IMR-90 (cell line): ENCODE results near the gene SOX11. TPM values are rescaled to one million over a fixed set of nuclear protein-coding genes. Genes with fewer than 3 reads are reported as not detected.

Experiments
- ATAC-seq: fragments of 200-7000 bp; cut with Tn5 transposase; 2 replicates; pipeline ENCODE4 v1.9.1; 2020; ENCODE audit warnings: low read depth, mild to moderate bottlenecking, moderate library complexity
- BruUV-seq: library from RNA; stranded (reverse); fragments of 400-500 nt; replicated peaks from 2 replicates; lab custom pipeline; 2021; lab: Mats Ljungman, UMichigan
- CTCF ChIA-PET: fragments of 300-600 bp; formaldehyde crosslinking; extraction: SDS; loops from one replicate; lab custom pipeline; 2021; ENCODE audit warnings: antibody characterized with exemption; lab: Yijun Ruan, JAX
- POLR2A ChIA-PET: fragments of 300-600 bp; sonication (Branson Sonifier 250); formaldehyde crosslinking; loops from one replicate; lab custom pipeline; 2022; ENCODE audit warnings: antibody characterized with exemption; ENCODE audit not compliant: unreplicated experiment; lab: Charles Lee
- DNase-seq: peaks from one replicate; pipeline ENCODE4 v3.0.0; 2013
- H2AFZ ChIP-seq: replicated peaks from 2 replicates; pipeline ENCODE3; 2013; ENCODE audit warnings: low read length, mild to moderate bottlenecking; ENCODE audit not compliant: poor library complexity
- H2AK5ac ChIP-seq: 2 replicates; pipeline ENCODE4 v1.6.1; 2013; ENCODE audit warnings: low read depth, low read length, inconsistent platforms
- H2AK9ac ChIP-seq: replicated peaks from 2 replicates; pipeline ENCODE3; 2013; ENCODE audit warnings: mild to moderate bottlenecking, low read depth, low read length, moderate library complexity; ENCODE audit not compliant: poor library complexity
- H2BK120ac ChIP-seq: 2 replicates; pipeline ENCODE4 v1.6.1; 2013; ENCODE audit warnings: low read depth, low read length, inconsistent platforms
- H2BK15ac ChIP-seq: 3 replicates; pipeline ENCODE4 v1.6.1; 2013; ENCODE audit warnings: low read depth, low read length, inconsistent platforms
- H2BK20ac ChIP-seq: 2 replicates; pipeline ENCODE4 v1.6.1; 2013; ENCODE audit warnings: low read depth, mild to moderate bottlenecking, inconsistent platforms, low read length, moderate library complexity
- H2BK5ac ChIP-seq: 2 replicates; pipeline ENCODE4 v1.6.1; 2013; ENCODE audit warnings: mild to moderate bottlenecking, low read depth, low read length, inconsistent platforms; ENCODE audit not compliant: poor library complexity, severe bottlenecking
- H3K14ac ChIP-seq: replicated peaks from 2 replicates; pipeline ENCODE4 v1.6.1; 2013; ENCODE audit warnings: low read depth, low read length, inconsistent platforms
- H3K18ac ChIP-seq: 2 replicates; pipeline ENCODE4 v1.6.1; 2013; ENCODE audit warnings: low read depth, low read length, control low read depth
- H3K23ac ChIP-seq: 2 replicates; pipeline ENCODE4 v1.6.1; 2013; ENCODE audit warnings: low read depth, low read length, inconsistent platforms
- H3K27ac ChIP-seq: 2 replicates; pipeline ENCODE4 v1.5.1; 2013; ENCODE audit warnings: mild to moderate bottlenecking, control low read depth, low read length; ENCODE audit not compliant: insufficient read depth
- H3K27me3 ChIP-seq: 2 replicates; pipeline ENCODE4 v1.6.1; 2013; ENCODE audit warnings: low read length; ENCODE audit not compliant: control insufficient read depth, insufficient read depth
- H3K36me3 ChIP-seq: 2 replicates; pipeline ENCODE4 v1.6.1; 2013; ENCODE audit warnings: low read length, mixed read lengths; ENCODE audit not compliant: control insufficient read depth, insufficient read depth
- H3K4ac ChIP-seq: 2 replicates; pipeline ENCODE4 v1.6.1; 2013; ENCODE audit warnings: low read depth, low read length, inconsistent platforms
- H3K4me1 ChIP-seq: 2 replicates; pipeline ENCODE4 v1.6.1; 2013; ENCODE audit warnings: low read length, mixed read lengths; ENCODE audit not compliant: control insufficient read depth, insufficient read depth
- H3K4me2 ChIP-seq: 2 replicates; pipeline ENCODE4 v1.6.1; 2013; ENCODE audit warnings: low read depth, mild to moderate bottlenecking, control low read depth, low read length, moderate library complexity
- H3K4me3 ChIP-seq: 2 replicates; pipeline ENCODE4 v1.5.1; 2013; ENCODE audit warnings: low read depth, mild to moderate bottlenecking, control low read depth, low read length, moderate library complexity; ENCODE audit not compliant: insufficient read depth
- H3K56ac ChIP-seq: 2 replicates; pipeline ENCODE4 v1.6.1; 2013; ENCODE audit warnings: low read length, inconsistent platforms; ENCODE audit not compliant: insufficient read depth; ENCODE audit errors: extremely low read depth
- H3K79me1 ChIP-seq, 2 experiments: 2 replicates each; pipeline ENCODE4 v1.6.1; 2013; ENCODE audit warnings: low read length in 2 of 2, inconsistent platforms in 1 of 2, low read depth in 1 of 2
- H3K9ac ChIP-seq: 2 replicates; pipeline ENCODE4 v1.6.1; 2013; ENCODE audit warnings: low read depth, low read length, control low read depth
- H3K9me1 ChIP-seq: 2 replicates; pipeline ENCODE4 v1.6.1; 2013; ENCODE audit warnings: low read length, inconsistent platforms; ENCODE audit not compliant: insufficient read depth
- H3K9me3 ChIP-seq: 2 replicates; pipeline ENCODE4 v1.6.1; 2013; ENCODE audit warnings: low read length; ENCODE audit not compliant: control insufficient read depth, insufficient read depth
- H4K20me1 ChIP-seq: 2 replicates; pipeline ENCODE4 v1.6.1; 2013; ENCODE audit warnings: low read length, inconsistent platforms; ENCODE audit not compliant: insufficient read depth
- H4K5ac ChIP-seq: 2 replicates; pipeline ENCODE4 v1.6.1; 2013; ENCODE audit warnings: mild to moderate bottlenecking, low read depth, low read length, control low read depth
- H4K8ac ChIP-seq, 2 experiments: 2 replicates each; pipeline ENCODE4 v1.6.1; 2013; ENCODE audit warnings: low read depth in 2 of 2, low read length in 2 of 2, control low read depth in 1 of 2, inconsistent platforms in 1 of 2
- H4K91ac ChIP-seq: 2 replicates; pipeline ENCODE4 v1.6.1; 2013; ENCODE audit warnings: low read depth, low read length, inconsistent platforms; ENCODE audit not compliant: insufficient read depth
- BHLHE40 ChIP-seq: fragments of 150-350 bp; IDR thresholded peaks from 2 replicates; pipeline ENCODE4 v1.6.1; 2016; ENCODE audit warnings: mild to moderate bottlenecking, low read depth, low read length
- CEBPB ChIP-seq: IDR thresholded peaks from 2 replicates; pipeline ENCODE4 v1.6.1; 2012; ENCODE audit warnings: low read depth, low read length, improper control_type of control experiment
- CHD1 ChIP-seq: IDR thresholded peaks from 2 replicates; pipeline ENCODE4 v1.6.1; 2012; ENCODE audit warnings: low read depth, low read length, improper control_type of control experiment
- MAFK ChIP-seq: IDR thresholded peaks from 2 replicates; pipeline ENCODE4 v1.6.1; 2012; ENCODE audit warnings: low read depth, low read length, improper control_type of control experiment
- MAZ ChIP-seq: IDR thresholded peaks from 2 replicates; pipeline ENCODE4 v1.6.1; 2012; ENCODE audit warnings: low read depth, mild to moderate bottlenecking, low read length, improper control_type of control experiment, moderate library complexity, borderline replicate concordance
- MXI1 ChIP-seq: IDR thresholded peaks from 2 replicates; pipeline ENCODE4 v1.6.1; 2012; ENCODE audit warnings: low read depth, mild to moderate bottlenecking, low read length, moderate library complexity, borderline replicate concordance
- NFE2L2 ChIP-seq: fragments of 150-350 bp; IDR thresholded peaks from 2 replicates; pipeline ENCODE4 v1.6.1; 2016; ENCODE audit warnings: low read depth, mild to moderate bottlenecking, low read length
- RCOR1 ChIP-seq: IDR thresholded peaks from 2 replicates; pipeline ENCODE4 v1.6.1; 2012; ENCODE audit warnings: mild to moderate bottlenecking, low read length, improper control_type of control experiment; ENCODE audit not compliant: insufficient replicate concordance
- RFX5 ChIP-seq: IDR thresholded peaks from 2 replicates; pipeline ENCODE4 v1.8.0; 2012; ENCODE audit warnings: low read depth, mild to moderate bottlenecking, low read length, moderate library complexity
- SMC3 ChIP-seq: fragments of 150-350 bp; IDR thresholded peaks from 2 replicates; pipeline ENCODE4 v1.6.1; 2016; ENCODE audit warnings: low read depth, mild to moderate bottlenecking, antibody characterized with exemption, low read length, moderate library complexity
- WGBS, 2 experiments: methylation state at CpG; one replicate each; pipeline versions ENCODE4 v1.1.5 to v1.1.7; 2013; ENCODE audit warnings: missing lambda C conversion rate in 2 of 2; ENCODE audit not compliant: insufficient read length in 1 of 2; ENCODE audit errors: extremely low coverage in 2 of 2; 5-methylcytosine and 5-hydroxymethylcytosine counted together
- dilution Hi-C: fragments of 300-500 bp; cut with HindIII; formaldehyde crosslinking; loops from one replicate; pipeline ENCODE4 v1.14.3; 2018; ENCODE audit warnings: low sequenced_read_pairs; ENCODE audit not compliant: unreplicated experiment
- in situ Hi-C: fragments of 300-500 bp; cut with MboI; formaldehyde crosslinking; loops from 3 replicates; pipeline ENCODE4 v1.14.3; 2019; ENCODE audit warnings: low sequenced_read_pairs, inconsistent platforms, mixed read lengths
- intact Hi-C: fragments of 100-400 bp; cut with micrococcal nuclease; formaldehyde crosslinking; loops from 2 replicates; pipeline ENCODE4 v1.10.0; 2022
- polyA plus RNA-seq, 3 experiments: library from polyadenylated mRNA; depleted of rRNA; stranded (reverse); fragments of >200 nt; gene quantifications; 2 replicates each; pipeline ENCODE4 v1.2.3, GENCODE V29; 2012; ENCODE audit warnings: low replicate concordance in 1 of 3
- total RNA-seq: library from RNA; depleted of rRNA; stranded (reverse); fragments of >200 nt; gene quantifications from 2 replicates; pipeline ENCODE4 v1.2.3, GENCODE V29; 2012
- TF ChIP-seq, protein P1 (sequence below): conservative IDR thresholded peaks from 2 replicates; pipeline ENCODE4 v1.5.1; 2012; ENCODE audit warnings: mild to moderate bottlenecking, low read depth, low read length, improper control_type of control experiment
- TF ChIP-seq, protein P2 (sequence below): fragments of 150-350 bp; IDR thresholded peaks from 2 replicates; pipeline ENCODE4 v1.6.1; 2017; ENCODE audit warnings: mild to moderate bottlenecking, antibody characterized with exemption, low read length, low read depth
- TF ChIP-seq, protein P3 (sequence below): fragments of 150-350 bp; IDR thresholded peaks from 2 replicates; pipeline ENCODE4 v1.6.1; 2016; ENCODE audit warnings: low read depth, mild to moderate bottlenecking, low read length, moderate library complexity, borderline replicate concordance

The SOX11 gene
- total and polyA plus RNA-seq, 2 of the 4 experiments (the other 2 are of a cell fraction), result 1.9 to 2.2 TPM

DNA sequence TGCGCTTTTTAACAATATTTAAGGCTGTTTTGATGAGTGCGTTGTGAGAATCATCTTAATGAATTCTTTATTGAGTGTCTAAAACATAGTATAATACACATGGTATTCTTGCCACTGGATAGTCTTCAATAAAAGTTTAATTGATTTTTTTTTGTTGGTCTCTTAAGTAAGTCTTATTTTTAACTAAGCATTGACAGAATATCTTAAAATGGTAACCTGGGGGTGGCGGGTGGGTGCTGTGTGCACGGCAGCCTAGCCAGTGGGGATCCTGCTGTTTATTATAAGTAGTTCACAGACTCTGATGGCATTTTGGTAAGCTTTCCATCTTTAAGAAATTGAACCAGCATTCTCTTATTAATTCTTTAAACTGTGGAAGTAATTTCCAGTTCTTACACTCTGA lies 6.0 kb downstream of the SOX11 start (continued):
- no peak for TF ChIP-seq BHLHE40

DNA sequence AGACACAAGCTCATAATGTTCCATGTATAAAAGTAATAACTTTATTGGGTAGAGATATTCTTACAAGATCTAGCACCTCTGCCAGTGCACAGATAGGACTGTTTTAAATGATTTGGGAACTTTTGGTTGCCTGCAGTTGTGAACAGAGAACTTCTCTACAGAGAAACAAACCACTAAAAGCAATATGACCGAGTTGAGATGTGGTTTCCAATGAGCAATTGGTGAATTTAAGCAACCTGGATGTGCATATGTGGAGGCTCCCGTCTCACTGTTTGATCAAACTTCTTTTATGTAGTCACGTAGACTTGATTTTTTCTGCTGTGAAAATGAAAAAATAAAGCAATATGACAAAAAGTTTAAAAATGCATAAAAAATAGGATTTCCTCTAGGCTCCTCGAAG lies 7.8 kb downstream of the SOX11 start:
- no peak overlapping the region for H3K4me3 ChIP-seq
- no TSS peak for BruUV-seq
- DNase-seq (no peak), ATAC-seq (no peak)
- no peak overlapping the region for H4K5ac ChIP-seq
- H3K9ac ChIP-seq, result no peak overlapping the region
- H2AK9ac ChIP-seq, result no peak overlapping the region
- H3K79me1 ChIP-seq, result peaks cover 6 to 8% of the 10 kb centered on the region in 2 experiments
- no peak overlapping the region for H3K4me2 ChIP-seq
- in situ Hi-C loops (no loop called here), dilution Hi-C loops (no loop called here), intact Hi-C loops (no loop called here)
- no peak overlapping the region for H2BK5ac ChIP-seq
- H3K23ac ChIP-seq, result no peak overlapping the region
- H3K27ac ChIP-seq, result no peak overlapping the region
- POLR2A ChIA-PET, result interaction anchor here (0.6 kb wide), 1 partner anchor 19 kb away, joined by 5 read pairs; no protein-coding TSS in a partner anchor
- no peaks in the 10 kb centered on the region for H3K27me3 ChIP-seq
- no peak overlapping the region for H3K18ac ChIP-seq
- no peak overlapping the region for H4K8ac ChIP-seq
- H2BK20ac ChIP-seq, result no peak overlapping the region
- WGBS, 2 experiments, result no CpG with 5 or more reads among the region's 4 CpGs
- H3K36me3 ChIP-seq, result no peaks in the 10 kb centered on the region
- no peak overlapping the region for H3K4ac ChIP-seq
- no peaks in the 10 kb centered on the region for H3K9me1 ChIP-seq
- H3K9me3 ChIP-seq, result no peaks in the 10 kb centered on the region
- CTCF ChIA-PET, result no interaction called here
- TF ChIP-seq RCOR1, result no peak
- TF ChIP-seq MAZ, result no peak
- no peak for TF ChIP-seq BHLHE40
- TF ChIP-seq CEBPB, result no peak
- no peak for TF ChIP-seq SMC3
- no peak for TF ChIP-seq RFX5
- TF ChIP-seq CHD1, result no peak
- no peak for TF ChIP-seq MXI1
- TF ChIP-seq MAFK, result no peak
- no peak for TF ChIP-seq NFE2L2
- TF ChIP-seq, protein P1, sequence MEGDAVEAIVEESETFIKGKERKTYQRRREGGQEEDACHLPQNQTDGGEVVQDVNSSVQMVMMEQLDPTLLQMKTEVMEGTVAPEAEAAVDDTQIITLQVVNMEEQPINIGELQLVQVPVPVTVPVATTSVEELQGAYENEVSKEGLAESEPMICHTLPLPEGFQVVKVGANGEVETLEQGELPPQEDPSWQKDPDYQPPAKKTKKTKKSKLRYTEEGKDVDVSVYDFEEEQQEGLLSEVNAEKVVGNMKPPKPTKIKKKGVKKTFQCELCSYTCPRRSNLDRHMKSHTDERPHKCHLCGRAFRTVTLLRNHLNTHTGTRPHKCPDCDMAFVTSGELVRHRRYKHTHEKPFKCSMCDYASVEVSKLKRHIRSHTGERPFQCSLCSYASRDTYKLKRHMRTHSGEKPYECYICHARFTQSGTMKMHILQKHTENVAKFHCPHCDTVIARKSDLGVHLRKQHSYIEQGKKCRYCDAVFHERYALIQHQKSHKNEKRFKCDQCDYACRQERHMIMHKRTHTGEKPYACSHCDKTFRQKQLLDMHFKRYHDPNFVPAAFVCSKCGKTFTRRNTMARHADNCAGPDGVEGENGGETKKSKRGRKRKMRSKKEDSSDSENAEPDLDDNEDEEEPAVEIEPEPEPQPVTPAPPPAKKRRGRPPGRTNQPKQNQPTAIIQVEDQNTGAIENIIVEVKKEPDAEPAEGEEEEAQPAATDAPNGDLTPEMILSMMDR, result no peak
- TF ChIP-seq, protein P2, sequence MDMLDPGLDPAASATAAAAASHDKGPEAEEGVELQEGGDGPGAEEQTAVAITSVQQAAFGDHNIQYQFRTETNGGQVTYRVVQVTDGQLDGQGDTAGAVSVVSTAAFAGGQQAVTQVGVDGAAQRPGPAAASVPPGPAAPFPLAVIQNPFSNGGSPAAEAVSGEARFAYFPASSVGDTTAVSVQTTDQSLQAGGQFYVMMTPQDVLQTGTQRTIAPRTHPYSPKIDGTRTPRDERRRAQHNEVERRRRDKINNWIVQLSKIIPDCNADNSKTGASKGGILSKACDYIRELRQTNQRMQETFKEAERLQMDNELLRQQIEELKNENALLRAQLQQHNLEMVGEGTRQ, result no peak
- TF ChIP-seq, protein P3, sequence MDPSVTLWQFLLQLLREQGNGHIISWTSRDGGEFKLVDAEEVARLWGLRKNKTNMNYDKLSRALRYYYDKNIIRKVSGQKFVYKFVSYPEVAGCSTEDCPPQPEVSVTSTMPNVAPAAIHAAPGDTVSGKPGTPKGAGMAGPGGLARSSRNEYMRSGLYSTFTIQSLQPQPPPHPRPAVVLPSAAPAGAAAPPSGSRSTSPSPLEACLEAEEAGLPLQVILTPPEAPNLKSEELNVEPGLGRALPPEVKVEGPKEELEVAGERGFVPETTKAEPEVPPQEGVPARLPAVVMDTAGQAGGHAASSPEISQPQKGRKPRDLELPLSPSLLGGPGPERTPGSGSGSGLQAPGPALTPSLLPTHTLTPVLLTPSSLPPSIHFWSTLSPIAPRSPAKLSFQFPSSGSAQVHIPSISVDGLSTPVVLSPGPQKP, result no peak
- H2AFZ ChIP-seq, result no peak overlapping the region
- H2AK5ac ChIP-seq, result no peak overlapping the region
- no peak overlapping the region for H2BK15ac ChIP-seq
- H3K56ac ChIP-seq, result no peak overlapping the region
- no peak overlapping the region for H2BK120ac ChIP-seq
- no peaks in the 10 kb centered on the region for H4K20me1 ChIP-seq
- H3K4me1 ChIP-seq, result peaks cover 3% of the 10 kb centered on the region; the same call in 1 of the 2 replicates
- no peak overlapping the region for H4K91ac ChIP-seq
- no peak overlapping the region for H3K14ac ChIP-seq
